ENCODE measurements around the gene AKT3.
"Not testable (repeated sequence)": the region's sequence is repeated elsewhere in the genome, so short reads cannot be mapped to it uniquely, and the experiment has no call there.

AKT3 gene

GRCh38 chr1:243658594-243659105 lies 191.4 kb downstream of the AKT3 start:
- no peaks in the 10 kb centered on the region for H3K27me3 ChIP-seq (ENCODE audit: control insufficient read depth in 5 of 5, insufficient read depth in 4 of 5, low read length in 5 of 5)
- H3K4me3 ChIP-seq (ENCODE audit: low read depth in 1 of 5, low read length in 5 of 5), result no peak overlapping the region
- H3K27ac ChIP-seq (ENCODE audit: low read depth, low read length), result no peak overlapping the region
- H3K4me1 ChIP-seq (ENCODE audit: control insufficient read depth in 5 of 5, insufficient read depth in 5 of 5, low read length in 5 of 5), result no peaks in the 10 kb centered on the region
- H3K9ac ChIP-seq (ENCODE audit: low read length in 5 of 5), result no peak overlapping the region
- H3K9me3 ChIP-seq (ENCODE audit: control insufficient read depth in 5 of 5, low read length in 5 of 5), result peaks cover 0 to 5% (median 0%) of the 10 kb centered on the region in 5 donors
- H3K36me3 ChIP-seq (ENCODE audit: control insufficient read depth in 5 of 5, insufficient read depth in 5 of 5, low read length in 5 of 5), result peaks cover 0 to 4% (median 0%) of the 10 kb centered on the region in 5 donors

DNA sequence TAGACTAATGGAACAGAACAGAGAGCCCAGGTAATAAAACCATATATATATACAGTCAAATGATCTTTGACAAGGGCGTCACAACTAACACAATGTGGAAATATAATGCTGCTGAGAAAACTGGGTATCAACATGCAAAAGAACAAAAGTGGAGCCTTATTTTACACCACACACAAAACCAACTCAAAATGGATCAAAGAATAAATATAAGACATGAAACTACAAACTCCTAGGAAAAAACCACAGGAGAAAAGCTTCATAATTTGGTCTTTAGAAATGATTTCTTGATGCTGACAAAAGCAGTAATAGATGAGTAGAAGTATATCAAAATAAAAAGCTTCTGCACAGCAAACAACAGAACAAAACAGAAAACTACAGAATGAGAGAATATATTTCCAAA lies 192.2 kb downstream of the AKT3 start:
- H3K36me3 ChIP-seq (ENCODE audit: control insufficient read depth in 5 of 5, insufficient read depth in 5 of 5, low read length in 5 of 5), result peaks cover 0 to 4% (median 0%) of the 10 kb centered on the region in 5 donors
- H3K27me3 ChIP-seq (ENCODE audit: control insufficient read depth in 5 of 5, insufficient read depth in 4 of 5, low read length in 5 of 5), result no peaks in the 10 kb centered on the region
- H3K4me1 ChIP-seq (ENCODE audit: control insufficient read depth in 5 of 5, insufficient read depth in 5 of 5, low read length in 5 of 5), result no peaks in the 10 kb centered on the region
- H3K27ac ChIP-seq (ENCODE audit: low read depth, low read length), result no peak overlapping the region
- peaks cover 0 to 5% (median 0%) of the 10 kb centered on the region in 5 donors for H3K9me3 ChIP-seq (ENCODE audit: control insufficient read depth in 5 of 5, low read length in 5 of 5)
- H3K4me3 ChIP-seq (ENCODE audit: low read depth in 1 of 5, low read length in 5 of 5), result no peak overlapping the region
- no peak overlapping the region for H3K9ac ChIP-seq (ENCODE audit: low read length in 5 of 5)

GRCh38 chr1:243649530-243649929 lies 200.5 kb downstream of the AKT3 start:
- H3K36me3 ChIP-seq (ENCODE audit: control insufficient read depth in 5 of 5, insufficient read depth in 5 of 5, low read length in 5 of 5), result peaks cover 0 to 18% (median 2%) of the 10 kb centered on the region in 5 donors
- H3K4me3 ChIP-seq (ENCODE audit: low read depth in 1 of 5, low read length in 5 of 5); H3K9ac ChIP-seq (ENCODE audit: low read length in 5 of 5); H3K27ac ChIP-seq (ENCODE audit: low read depth, low read length); H3K4me1 ChIP-seq (ENCODE audit: control insufficient read depth in 5 of 5, insufficient read depth in 5 of 5, low read length in 5 of 5); H3K9me3 ChIP-seq (ENCODE audit: control insufficient read depth in 5 of 5, low read length in 5 of 5); H3K27me3 ChIP-seq (ENCODE audit: control insufficient read depth in 5 of 5, insufficient read depth in 4 of 5, low read length in 5 of 5): not testable (repeated sequence)

GRCh38 chr1:243646841-243647240 lies 203.2 kb downstream of the AKT3 start:
- no peak overlapping the region for H3K27ac ChIP-seq (ENCODE audit: low read depth, low read length)
- H3K4me3 ChIP-seq (ENCODE audit: low read depth in 1 of 5, low read length in 5 of 5), result no peak overlapping the region
- H3K9ac ChIP-seq (ENCODE audit: low read length in 5 of 5), result no peak overlapping the region
- H3K4me1 ChIP-seq (ENCODE audit: control insufficient read depth in 5 of 5, insufficient read depth in 5 of 5, low read length in 5 of 5), result no peaks in the 10 kb centered on the region
- H3K27me3 ChIP-seq (ENCODE audit: control insufficient read depth in 5 of 5, insufficient read depth in 4 of 5, low read length in 5 of 5), result no peaks in the 10 kb centered on the region
- peaks cover 0 to 7% (median 3%) of the 10 kb centered on the region in 5 donors for H3K9me3 ChIP-seq (ENCODE audit: control insufficient read depth in 5 of 5, low read length in 5 of 5)
- peaks cover 0 to 18% (median 2%) of the 10 kb centered on the region in 5 donors for H3K36me3 ChIP-seq (ENCODE audit: control insufficient read depth in 5 of 5, insufficient read depth in 5 of 5, low read length in 5 of 5)

- Histone ChIP-seq H3K36me3 (ENCODE audit: control insufficient read depth in 5 of 5, insufficient read depth in 5 of 5, low read length in 5 of 5) (peaks cover 0 to 18% (median 3%) of the 10 kb centered on the region in 5 donors), H3K27ac (ENCODE audit: low read depth, low read length) (no peak overlapping the region), H3K4me3 (ENCODE audit: low read depth in 1 of 5, low read length in 5 of 5) (no peak overlapping the region), H3K4me1 (ENCODE audit: control insufficient read depth in 5 of 5, insufficient read depth in 5 of 5, low read length in 5 of 5) (no peaks in the 10 kb centered on the region), H3K9ac (ENCODE audit: low read length in 5 of 5) (no peak overlapping the region), H3K27me3 (ENCODE audit: control insufficient read depth in 5 of 5, insufficient read depth in 4 of 5, low read length in 5 of 5) (no peaks in the 10 kb centered on the region), H3K9me3 (ENCODE audit: control insufficient read depth in 5 of 5, low read length in 5 of 5) (peaks cover 0 to 7% (median 3%) of the 10 kb centered on the region in 5 donors)
Measured at GRCh38 chr1:243645281-243645680, 204.8 kb downstream of the AKT3 start.

DNA sequence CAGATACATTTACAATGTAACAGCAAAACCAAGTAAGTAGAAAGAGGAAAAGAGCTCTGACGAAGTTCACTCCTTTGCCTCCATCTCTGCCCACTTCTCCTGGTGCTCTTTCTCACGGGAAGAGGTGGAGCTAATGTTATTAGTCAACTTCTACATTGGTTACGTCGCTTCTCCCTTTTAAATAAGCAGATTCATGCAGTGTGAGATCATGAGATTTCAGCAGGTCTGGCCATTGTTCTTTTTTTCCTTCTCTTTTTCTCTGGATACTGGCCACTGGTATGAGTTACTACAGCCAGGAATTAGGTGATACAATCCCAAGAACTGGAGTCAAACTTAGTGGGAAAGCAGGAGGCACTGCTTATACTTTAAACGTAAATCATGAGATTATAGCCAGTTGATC lies 207.1 kb downstream of the AKT3 start:
- Histone ChIP-seq H3K36me3 (ENCODE audit: control insufficient read depth in 5 of 5, insufficient read depth in 5 of 5, low read length in 5 of 5) (peaks cover 0 to 18% (median 3%) of the 10 kb centered on the region in 5 donors), H3K4me3 (ENCODE audit: low read depth in 1 of 5, low read length in 5 of 5) (no peak overlapping the region), H3K9me3 (ENCODE audit: control insufficient read depth in 5 of 5, low read length in 5 of 5) (peaks cover 0 to 11% (median 3%) of the 10 kb centered on the region in 5 donors)

DNA sequence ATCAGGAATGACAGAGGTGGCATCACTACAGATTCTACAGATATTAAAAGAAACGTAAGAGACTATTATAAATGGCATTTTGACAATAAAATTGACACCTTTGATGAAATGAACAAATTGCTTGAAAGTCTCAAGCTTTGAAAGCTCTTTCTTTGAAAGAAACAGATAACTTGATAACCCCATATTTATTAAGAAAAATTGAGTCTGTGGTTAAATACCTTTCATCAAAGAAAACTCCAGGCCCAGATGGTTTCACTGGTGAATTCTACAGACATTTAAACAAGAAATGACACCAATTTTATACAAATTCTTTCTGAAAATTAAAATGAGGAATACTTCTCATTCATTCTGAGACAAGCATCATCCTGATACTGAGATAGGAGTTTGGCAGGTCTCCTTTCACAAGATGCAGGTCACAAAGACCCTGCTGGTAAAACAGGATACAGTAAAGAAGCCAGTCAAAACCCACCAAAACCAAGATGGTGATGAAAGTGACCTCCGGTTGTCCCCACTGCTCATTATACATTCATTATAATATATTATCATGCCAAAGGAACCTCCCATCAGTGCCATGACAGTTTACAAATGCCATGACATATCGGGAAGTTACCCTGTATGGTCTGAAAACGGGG lies 210.9 kb downstream of the AKT3 start:
- no peak overlapping the region for H3K9ac ChIP-seq (ENCODE audit: low read length in 5 of 5)
- H3K4me3 ChIP-seq (ENCODE audit: low read depth in 1 of 5, low read length in 5 of 5), result no peak overlapping the region
- H3K9me3 ChIP-seq (ENCODE audit: control insufficient read depth in 5 of 5, low read length in 5 of 5), result peaks cover 0 to 8% (median 0%) of the 10 kb centered on the region in 5 donors
- H3K36me3 ChIP-seq (ENCODE audit: control insufficient read depth in 5 of 5, insufficient read depth in 5 of 5, low read length in 5 of 5), result peaks cover 0 to 2% (median 0%) of the 10 kb centered on the region in 5 donors
- no peaks in the 10 kb centered on the region for H3K27me3 ChIP-seq (ENCODE audit: control insufficient read depth in 5 of 5, insufficient read depth in 4 of 5, low read length in 5 of 5)
- H3K27ac ChIP-seq (ENCODE audit: low read depth, low read length), result no peak overlapping the region
- H3K4me1 ChIP-seq (ENCODE audit: control insufficient read depth in 5 of 5, insufficient read depth in 5 of 5, low read length in 5 of 5), result no peaks in the 10 kb centered on the region

More for the DNA sequence above, 207.1 kb downstream of the AKT3 start:
- Histone ChIP-seq H3K9ac (ENCODE audit: low read length in 5 of 5) (no peak overlapping the region), H3K4me1 (ENCODE audit: control insufficient read depth in 5 of 5, insufficient read depth in 5 of 5, low read length in 5 of 5) (no peaks in the 10 kb centered on the region), H3K27me3 (ENCODE audit: control insufficient read depth in 5 of 5, insufficient read depth in 4 of 5, low read length in 5 of 5) (no peaks in the 10 kb centered on the region), H3K27ac (ENCODE audit: low read depth, low read length) (no peak overlapping the region)

- peaks cover 0 to 8% (median under 1%) of the 10 kb centered on the region in 5 donors for H3K9me3 ChIP-seq (ENCODE audit: control insufficient read depth in 5 of 5, low read length in 5 of 5)
- H3K4me3 ChIP-seq (ENCODE audit: low read depth in 1 of 5, low read length in 5 of 5), result no peak overlapping the region
- H3K27me3 ChIP-seq (ENCODE audit: control insufficient read depth in 5 of 5, insufficient read depth in 4 of 5, low read length in 5 of 5), result no peaks in the 10 kb centered on the region
- no peaks in the 10 kb centered on the region for H3K4me1 ChIP-seq (ENCODE audit: control insufficient read depth in 5 of 5, insufficient read depth in 5 of 5, low read length in 5 of 5)
- H3K27ac ChIP-seq (ENCODE audit: low read depth, low read length), result no peak overlapping the region
- peaks cover 0 to 2% (median 0%) of the 10 kb centered on the region in 5 donors for H3K36me3 ChIP-seq (ENCODE audit: control insufficient read depth in 5 of 5, insufficient read depth in 5 of 5, low read length in 5 of 5)
- H3K9ac ChIP-seq (ENCODE audit: low read length in 5 of 5), result no peak overlapping the region
Measured at GRCh38 chr1:243638186-243638585, 211.9 kb downstream of the AKT3 start.

GRCh38 chr1:243628476-243628907 lies 221.6 kb downstream of the AKT3 start:
- Histone ChIP-seq H3K36me3 (ENCODE audit: control insufficient read depth in 5 of 5, insufficient read depth in 5 of 5, low read length in 5 of 5) (peaks cover 3 to 10% (median 5%) of the 10 kb centered on the region in 5 donors), H3K27ac (ENCODE audit: low read depth, low read length) (no peak overlapping the region), H3K4me3 (ENCODE audit: low read depth in 1 of 5, low read length in 5 of 5) (no peak overlapping the region), H3K9me3 (ENCODE audit: control insufficient read depth in 5 of 5, low read length in 5 of 5) (peaks cover 0 to 6% (median 0%) of the 10 kb centered on the region in 5 donors), H3K4me1 (ENCODE audit: control insufficient read depth in 5 of 5, insufficient read depth in 5 of 5, low read length in 5 of 5) (no peaks in the 10 kb centered on the region), H3K9ac (ENCODE audit: low read length in 5 of 5) (no peak overlapping the region), H3K27me3 (ENCODE audit: control insufficient read depth in 5 of 5, insufficient read depth in 4 of 5, low read length in 5 of 5) (no peaks in the 10 kb centered on the region)

DNA sequence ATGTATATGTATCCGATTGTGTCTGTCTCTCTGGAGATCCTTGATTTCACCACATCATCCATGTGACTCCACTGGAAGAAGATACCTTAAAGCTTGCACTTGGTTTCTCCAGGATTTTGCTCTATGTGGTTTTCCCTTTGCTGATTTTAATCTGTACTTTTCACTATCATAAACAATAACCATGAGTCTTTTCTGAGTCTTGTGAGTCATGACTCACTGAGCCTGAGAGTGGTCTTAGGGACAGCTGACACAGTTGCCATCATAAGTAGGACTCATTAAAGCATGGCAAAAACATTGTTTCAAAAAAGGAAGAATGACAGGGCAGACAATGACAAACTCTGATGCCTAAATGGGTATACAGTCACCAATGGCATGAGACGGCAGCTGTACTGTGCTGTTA lies 226.2 kb downstream of the AKT3 start:
- Histone ChIP-seq H3K4me1 (ENCODE audit: control insufficient read depth in 5 of 5, insufficient read depth in 5 of 5, low read length in 5 of 5) (no peaks in the 10 kb centered on the region), H3K4me3 (ENCODE audit: low read depth in 1 of 5, low read length in 5 of 5) (no peak overlapping the region), H3K27ac (ENCODE audit: low read depth, low read length) (no peak overlapping the region), H3K9me3 (ENCODE audit: control insufficient read depth in 5 of 5, low read length in 5 of 5) (peaks cover 0 to 11% (median 0%) of the 10 kb centered on the region in 5 donors), H3K27me3 (ENCODE audit: control insufficient read depth in 5 of 5, insufficient read depth in 4 of 5, low read length in 5 of 5) (no peaks in the 10 kb centered on the region), H3K9ac (ENCODE audit: low read length in 5 of 5) (no peak overlapping the region), H3K36me3 (ENCODE audit: control insufficient read depth in 5 of 5, insufficient read depth in 5 of 5, low read length in 5 of 5) (peaks cover 5 to 17% (median 10%) of the 10 kb centered on the region in 5 donors)
